Stimulated activated CD8-positive, alpha-beta memory T cell treated with anti-CD3 and anti-CD28 coated beads, Interleukin-2, amount 100 ng/mL, for 1 hour (primary cell): ENCODE results near the gene RFX1.
"Not testable (repeated sequence)": the region's sequence is repeated elsewhere in the genome, so short reads cannot be mapped to it uniquely, and the experiment has no call there.

Experiments
- DNase-seq, 2 donors: peaks; one replicate each; pipeline ENCODE4 v3.0.0-alpha.2; 2020; ENCODE audit warnings: low read depth in 2 of 2

RFX1 gene

DNA sequence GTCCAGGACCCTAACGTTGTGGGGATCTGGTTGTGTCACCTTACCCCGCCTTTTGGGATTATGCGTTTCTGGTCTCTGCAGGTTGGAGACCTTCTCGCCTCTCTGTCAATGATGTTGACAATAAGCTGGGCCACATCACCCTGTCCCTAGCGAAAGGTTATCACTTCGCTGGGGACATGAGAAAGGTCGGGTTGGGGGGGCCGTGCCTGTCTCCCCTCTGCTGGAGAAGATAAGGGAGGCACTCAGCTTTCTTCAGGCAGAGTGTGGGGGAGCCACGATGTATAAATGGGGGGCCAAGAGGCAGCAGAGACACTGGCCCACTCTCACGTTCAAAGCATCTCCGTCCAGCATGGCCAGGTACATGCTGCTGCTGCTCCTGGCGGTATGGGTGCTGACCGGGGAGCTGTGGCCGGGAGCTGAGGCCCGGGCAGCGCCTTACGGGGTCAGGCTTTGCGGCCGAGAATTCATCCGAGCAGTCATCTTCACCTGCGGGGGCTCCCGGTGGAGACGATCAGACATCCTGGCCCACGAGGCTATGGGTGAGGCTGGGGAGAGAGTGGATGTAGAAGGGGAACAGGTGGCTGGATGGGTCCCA, 21.8 kb upstream of the RFX1 start, which contains the start of gene RLN3:
TSS of gene RLN3 (plus strand) at position 293 of the 595 bp plus-strand sequence. CDS start at position 350, 57 bp downstream.
- no peak for DNase-seq

DNA sequence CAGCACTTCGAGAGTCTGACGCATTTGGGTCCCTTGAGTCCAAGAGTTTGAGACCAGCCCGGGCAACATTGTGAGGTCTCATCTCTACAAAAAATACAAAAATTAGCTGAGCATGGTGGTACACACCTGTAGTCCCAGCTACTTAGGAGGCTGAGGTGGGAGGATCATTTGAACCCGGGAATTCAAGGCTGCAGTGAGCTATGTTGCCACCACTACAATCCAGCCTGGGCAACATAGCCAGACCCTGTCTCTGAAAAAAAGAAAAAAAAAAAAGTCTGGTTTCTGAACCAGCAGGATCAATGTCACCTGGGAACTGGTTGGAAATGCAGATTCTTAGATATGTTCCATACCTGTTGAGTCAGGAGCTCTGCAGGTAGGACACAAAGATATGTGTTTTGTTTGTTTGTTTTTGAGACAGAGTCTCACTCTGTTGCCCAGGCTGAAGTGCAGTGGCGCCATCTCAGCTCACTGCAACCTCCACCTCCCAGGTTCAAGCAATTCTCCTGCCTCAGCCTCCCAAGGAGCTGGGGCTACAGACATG, 20.6 kb upstream of the RFX1 start:
- DNase-seq, result not testable (repeated sequence)

DNA sequence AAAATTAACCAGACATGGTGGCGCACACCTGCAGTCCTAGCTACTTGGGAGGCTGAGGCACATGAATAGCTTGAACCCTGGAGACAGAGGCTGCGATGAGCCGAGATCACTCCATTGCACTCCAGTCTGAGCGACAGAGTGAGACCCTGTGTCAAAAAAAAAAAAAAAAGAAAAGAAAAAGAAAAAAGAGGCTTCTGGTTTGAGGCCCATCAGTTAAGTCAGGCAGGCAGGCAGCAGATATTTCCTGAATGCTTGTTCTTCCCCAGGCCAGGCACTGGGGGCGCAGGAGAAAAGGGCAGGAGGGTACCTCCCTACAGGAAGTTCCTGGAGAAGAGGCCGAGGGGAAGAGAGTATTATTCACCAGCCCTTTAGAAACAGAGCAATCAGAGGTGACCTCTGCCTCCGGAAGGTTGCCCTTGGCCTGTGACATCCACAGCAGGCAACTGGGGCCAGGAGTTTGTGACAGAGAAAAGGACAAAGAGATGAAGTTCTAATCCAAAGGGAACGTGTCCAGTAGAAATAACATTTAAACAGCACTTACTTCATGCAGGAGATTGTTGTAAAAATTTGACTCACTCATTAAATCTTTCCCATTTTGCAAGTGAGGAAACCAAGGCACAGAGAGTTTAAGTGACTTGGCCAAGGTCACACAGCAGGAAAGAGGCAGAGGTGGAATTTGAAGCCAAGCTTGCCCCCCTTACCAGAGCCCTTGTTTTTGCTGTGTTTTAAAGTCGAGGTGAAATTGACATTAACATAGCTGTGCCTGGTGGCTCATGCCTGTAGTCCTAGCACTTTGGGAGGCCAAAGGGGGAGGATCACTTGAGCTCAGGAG, 17.5 kb upstream of the RFX1 start:
- DNase-seq, result no peak

DNA sequence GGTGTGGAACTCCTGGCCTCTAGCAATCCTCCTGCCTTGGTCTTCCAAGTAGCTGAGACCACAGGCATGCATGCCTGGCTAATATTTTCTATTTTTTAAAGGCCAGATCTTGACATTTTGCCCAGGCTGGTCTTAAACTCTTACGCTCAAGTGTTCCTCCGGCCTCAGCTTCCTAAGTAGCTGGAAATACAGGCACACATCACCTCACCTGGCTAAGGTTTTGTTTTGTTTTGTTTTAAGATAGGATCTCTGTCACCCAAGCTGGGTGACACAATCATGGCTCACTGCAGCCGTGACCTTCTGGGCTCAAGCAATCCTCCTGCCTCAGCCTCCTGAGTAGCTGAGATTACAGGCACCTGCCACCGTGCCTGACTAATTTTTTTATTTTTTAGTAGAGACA, 16.3 kb upstream of the RFX1 start:
- DNase-seq, result no peak

DNA sequence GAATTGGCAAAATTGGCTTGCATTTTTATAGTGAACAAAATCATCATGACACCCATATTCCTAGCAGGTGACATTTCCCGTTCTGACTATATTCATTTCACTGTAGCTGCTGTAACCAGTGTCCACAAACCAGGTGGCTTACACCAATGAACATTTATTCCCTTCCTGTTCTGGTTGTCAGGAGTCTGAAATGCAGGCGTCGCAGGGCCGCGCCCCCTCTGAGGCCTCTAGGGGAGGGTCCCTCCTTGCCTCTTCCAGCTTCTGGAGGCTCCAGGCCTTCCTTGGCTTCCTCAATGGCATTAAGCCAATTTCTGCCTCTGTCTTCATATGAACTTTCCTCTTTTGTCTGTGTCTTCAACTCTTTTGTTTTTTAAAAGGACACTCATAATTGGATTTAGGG, 15.4 kb upstream of the RFX1 start:
- no peak for DNase-seq

DNA sequence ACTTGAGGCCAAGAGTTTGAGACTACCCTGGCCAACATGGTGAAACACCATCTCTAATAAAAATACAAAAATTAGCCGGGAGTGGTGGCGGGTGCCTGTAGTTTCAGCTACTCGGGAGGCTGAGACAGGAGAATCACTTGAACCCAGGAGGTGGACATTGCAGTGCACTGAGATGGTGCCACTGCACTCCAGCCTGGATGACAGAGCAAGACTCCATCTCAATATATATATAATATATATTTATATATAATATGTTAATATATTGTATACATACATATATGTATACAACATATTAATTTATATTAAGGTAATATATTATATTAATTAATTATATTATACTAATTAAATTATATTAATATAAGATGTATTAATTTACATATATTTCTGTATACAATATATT, 13.6 kb upstream of the RFX1 start:
- not testable (repeated sequence) for DNase-seq

DNA sequence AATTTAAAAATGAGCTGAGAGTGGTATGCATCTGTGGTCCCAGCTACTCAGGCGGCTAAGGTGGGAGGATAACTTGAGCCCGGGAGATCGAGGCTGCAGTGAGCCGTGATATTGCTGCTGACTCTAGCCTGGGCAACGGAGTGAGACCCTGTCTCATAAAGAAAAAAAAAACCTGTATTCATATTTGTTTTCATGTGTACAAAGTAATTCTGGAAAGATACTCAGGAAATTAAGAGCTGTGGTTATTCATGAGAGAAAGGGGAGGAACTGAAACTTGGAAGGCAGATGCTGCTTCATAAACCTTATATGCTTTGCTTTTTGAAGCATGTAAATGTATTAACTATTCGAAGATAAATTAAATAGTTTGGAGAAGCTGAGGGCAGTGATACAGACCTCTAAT, 13.0 kb upstream of the RFX1 start:
- DNase-seq, result no peak

DNA sequence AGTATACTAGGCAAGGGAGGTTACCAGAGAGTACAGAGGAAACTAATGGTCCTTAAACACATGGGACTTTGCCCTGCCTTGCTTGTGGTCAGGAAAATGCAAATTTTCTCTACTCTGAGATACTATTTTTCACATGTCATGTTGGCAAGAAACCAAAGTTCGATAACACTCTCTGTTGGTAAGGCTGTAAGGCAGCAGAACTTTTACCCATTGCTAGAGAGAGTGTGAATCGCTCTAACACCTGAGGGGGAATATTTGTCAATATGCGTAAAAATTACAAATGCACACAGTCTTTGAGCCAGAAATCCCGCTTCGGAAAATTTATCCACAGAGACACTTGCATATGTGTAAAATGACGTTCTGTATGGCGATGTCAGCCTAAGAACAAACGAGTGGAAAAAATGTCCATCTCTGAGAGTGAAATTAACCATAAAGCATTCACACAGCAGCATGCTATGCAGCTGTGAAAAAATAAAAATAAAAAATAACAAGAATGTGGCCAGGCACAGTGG, 9.5 kb upstream of the RFX1 start:
- no peak for DNase-seq

DNA sequence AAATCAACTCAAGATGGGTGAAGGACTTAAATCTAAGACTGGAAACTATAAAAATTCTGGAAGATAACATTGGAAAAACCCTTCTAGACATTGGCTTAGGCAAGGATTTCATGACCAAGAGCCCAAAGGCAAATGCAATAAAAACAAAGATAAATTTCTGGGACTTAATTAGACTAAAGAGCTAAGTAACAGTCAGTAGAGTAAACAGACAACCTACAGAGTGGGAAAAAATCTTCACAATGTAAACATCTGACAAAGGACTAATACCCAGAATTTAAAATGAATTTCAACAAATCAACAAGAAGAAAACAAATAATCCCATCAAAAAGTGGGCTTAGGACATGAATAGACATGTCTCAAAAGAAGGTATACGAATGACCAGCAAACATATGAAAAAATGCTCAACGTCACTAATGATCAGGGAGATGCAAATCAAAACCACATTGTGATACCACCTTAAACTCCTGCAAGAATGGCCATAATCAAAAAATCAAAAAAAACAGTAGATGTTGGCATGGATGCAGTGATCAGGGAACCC, 6.3 kb upstream of the RFX1 start:
- no peak for DNase-seq

DNA sequence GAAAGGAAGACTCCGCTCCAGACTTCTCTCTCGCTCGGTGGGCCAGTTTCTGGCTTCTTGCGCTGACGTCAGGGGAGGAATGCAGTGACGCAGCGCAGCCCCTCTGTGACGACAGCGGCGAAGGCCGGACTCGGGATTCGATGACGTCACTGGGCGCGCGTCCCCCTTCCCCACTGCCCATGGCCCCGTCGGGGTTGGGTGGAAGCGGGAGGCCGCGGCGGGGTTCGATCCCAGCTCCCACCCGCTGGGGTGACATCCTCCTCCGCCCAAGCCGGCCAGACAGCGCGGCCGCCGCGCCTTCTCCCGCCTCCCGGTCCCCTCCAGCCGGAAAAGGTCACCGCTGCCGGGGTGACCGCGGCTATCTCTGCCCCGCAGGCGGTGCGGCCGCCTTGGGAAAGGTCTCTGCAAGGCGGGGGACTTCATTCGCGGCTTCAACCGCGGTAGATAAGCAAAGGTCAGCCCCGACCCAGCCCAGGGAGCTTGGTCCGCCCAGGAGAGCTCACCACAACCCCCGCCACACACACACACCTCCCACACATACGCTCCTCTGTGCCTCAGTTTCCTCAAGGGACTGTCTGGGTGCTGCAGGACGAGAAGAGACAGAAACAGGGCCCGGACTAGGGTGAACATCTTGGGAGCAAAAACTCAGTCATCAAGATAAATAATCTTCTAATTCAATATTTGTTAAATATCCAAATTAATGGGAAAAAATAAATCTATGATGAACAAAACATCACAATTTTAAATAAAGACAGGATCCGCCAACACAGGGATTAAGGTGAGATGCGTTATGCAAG, 844 bp upstream of the RFX1 start:
- DNase-seq, result no peak

DNA sequence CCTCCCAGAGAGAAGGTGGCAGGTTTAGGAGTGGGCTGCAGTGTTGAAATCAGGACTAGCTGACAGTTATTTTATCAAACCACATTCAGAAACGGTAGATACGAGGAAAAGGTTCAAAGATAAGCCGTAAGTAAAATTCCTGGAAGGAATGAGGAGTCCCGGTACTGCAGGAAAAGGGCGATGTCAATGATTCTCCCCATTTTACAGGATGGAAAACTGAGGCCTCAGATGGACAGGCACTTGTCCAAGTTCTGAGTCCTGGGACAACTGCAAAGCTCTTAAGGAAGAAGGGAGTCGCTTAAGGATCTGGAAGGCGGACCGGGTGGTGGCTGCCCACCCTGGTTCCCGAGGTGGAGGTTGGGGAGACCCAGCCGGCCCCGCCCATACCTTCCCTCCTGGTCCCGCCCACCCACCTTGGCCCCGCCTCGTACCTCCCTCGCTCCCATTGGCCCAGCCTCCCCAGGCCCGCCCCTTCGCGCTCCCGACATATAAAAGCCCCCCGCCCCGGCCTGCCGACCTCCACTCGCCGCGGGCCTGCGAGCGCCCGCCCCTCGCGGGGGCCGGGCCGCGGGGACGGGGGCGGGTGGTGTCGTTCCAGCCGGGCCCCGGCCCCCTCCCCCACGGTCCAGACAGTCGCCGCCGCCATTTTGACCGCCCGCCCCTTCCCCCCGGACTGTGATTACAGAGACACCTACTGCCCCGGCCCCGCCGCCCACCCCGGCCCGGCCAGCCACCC, 603 bp downstream of the RFX1 start:
- DNase-seq, result peak; percentile 88 to 94

DNA sequence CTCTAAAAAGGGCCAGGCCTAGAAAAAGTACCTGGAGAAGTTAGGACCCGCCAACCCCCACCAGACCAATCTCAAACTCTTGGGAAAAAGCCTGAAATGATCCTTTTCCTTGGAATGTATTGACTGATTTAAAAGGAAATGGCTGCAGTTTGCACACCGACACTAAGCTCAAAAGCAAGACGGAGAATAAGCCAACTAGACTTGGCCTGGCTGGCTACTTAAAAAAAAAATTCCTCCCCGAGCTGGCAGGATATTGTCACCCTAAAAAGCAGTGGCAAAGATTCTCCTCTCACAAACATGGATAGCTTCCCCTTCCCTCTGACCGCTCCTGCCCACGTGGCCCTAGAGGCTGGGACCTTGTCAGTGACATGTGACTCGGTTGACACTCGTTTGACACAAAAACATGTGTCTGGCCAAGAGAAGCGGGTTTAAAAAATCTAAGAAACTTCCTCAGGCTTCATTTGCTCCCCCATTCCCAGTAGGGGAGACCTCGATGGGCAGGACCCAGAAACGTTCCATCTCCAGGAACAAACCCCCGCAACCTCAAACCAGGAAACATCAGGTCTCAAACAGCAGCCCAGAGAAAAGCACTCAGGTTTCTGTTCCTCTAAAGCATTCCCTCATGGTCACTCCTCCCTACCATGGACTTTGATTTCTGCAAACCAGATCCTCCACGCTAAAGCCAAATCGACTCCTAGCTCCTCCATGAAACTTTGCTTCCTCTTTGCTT, 1.3 kb downstream of the RFX1 start:
- no peak for DNase-seq

DNA sequence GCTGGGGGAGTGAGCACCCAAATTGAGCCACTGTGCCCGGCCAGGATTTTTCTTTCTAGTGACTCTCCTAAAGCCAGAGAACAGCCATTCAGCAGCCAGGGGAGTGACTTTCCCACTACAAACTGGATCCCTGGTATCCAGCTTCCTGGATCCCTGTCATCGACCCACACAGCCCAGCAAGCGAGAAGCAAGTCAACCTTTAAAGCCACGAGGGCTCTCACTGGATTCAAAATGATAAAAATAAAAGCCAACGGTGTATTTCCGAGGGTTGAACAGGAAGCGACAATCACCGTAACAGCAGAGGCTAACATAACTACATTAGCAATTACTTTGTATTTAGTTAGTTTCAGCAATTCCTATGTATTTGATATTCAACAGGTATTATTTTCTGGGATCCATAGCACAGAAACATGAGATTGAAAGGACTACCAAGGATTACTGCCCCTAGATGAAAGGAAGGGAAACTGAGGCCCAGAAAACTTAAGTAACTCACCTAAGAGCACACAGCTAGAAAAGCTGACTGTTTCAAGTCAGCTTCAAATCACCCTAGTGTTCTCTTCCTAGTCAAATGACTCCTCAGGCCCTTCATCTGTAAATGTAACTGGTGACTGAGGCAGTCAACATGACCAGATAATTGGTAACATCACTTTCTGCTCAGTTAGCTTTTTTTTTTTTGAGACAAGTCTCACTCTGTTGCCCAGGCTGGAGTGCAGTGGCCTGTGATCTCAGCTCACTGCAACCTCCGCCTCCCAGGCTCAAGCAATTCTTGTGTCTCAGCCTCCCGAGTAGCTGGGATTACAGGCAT, 2.7 kb downstream of the RFX1 start:
- no peak for DNase-seq

DNA sequence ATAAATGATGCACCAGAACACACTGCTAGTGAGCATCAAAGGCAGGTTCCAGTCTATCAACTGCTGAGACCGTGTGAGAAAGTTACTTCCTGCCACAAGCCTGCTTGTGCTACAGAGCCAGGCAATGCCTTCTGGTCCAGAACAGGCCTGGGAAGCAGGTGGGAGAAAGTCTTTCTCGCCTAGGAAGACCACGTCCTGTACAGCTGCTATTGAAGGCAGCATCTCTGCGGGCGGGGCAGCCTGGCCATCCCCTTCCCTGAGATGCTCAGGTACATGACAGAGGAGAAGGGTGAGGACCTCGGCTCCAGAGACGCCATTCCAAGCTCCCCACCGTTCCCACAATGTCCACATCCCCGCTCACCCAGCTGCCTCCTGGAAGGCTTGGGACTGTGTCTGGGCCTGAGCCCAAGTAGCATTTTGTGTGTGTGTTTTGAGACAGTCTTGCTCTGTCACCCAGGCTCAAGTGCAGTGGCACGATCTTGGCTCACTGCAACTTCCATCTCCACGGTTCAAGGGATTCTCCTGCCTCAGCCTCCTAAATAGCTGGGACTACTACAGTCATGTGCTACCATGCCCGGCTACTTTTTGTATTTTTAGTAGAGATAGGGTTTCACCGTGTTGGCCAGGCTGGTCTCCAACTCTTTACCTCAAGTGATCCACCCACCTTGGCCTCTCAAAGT, 3.4 kb downstream of the RFX1 start:
- no peak for DNase-seq

DNA sequence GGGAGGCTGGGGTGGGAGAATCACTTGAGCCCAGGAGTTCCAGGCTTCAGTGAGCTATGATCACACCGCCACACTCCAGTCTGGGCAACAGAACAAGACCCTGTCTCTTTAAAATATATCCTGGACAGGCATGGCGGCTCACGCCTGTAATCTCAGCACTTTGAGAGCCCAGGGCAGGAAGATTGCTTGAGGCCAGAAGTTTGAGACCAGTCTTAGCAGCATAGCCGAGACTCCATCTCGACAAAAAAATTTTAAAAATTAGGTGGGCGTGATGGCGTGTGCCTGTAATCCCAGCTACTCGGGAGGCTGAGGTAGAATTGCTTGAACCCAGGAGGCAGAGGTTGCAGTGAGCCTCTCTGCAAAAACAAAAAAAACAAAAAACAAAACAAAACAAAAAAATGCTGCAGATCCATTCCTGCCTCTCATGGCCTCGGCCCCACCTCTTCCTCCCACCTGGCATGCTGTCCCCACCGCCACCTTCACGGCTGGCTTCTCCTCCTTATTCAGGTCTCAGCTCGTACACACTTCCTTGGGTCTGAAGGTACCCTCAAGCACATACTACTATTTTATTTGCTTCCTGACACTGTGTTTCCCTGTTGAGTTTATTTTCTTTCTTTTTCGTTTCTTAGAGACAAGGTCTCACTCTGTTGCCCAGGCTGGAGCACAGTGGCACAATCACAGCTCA, 5.3 kb downstream of the RFX1 start:
- no peak for DNase-seq

DNA sequence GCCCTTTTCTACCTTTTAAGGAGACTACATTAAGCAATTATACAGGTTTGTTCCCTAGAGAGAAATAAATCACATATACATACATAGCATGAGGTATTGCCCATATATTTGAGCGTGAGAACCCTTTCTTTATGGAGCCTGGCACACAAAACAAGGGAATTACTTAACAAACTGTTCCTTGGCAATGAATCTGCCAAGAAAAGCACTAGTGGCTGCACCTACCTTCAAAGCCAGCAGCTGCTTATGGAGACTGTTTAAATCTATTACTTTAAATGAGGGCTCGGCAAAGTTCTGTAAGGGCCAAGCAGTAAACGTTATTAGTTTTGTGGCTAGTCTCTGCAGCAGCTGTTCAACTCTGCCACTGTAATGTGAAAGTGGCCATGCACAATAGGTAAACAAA, 7.0 kb downstream of the RFX1 start:
- DNase-seq, result no peak

DNA sequence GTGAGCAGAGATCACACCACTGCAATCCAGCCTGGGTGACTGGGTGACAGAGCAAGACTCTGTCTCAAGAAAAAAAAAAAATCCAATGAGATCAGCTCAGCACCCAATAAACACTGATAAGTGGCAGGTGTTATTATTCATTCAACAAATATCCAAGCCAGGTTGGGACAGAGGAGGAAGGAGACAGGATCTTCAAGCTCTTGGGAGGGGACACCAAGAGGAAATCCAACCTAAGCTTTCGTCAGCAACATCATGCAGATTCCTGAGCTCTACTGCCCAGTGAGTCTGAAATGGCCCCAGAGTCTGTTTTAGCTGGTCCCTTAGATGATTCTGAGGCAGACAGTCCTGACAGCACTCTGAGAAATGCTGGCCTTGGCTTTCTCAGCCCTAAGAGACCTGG, 7.7 kb downstream of the RFX1 start:
- no peak for DNase-seq

DNA sequence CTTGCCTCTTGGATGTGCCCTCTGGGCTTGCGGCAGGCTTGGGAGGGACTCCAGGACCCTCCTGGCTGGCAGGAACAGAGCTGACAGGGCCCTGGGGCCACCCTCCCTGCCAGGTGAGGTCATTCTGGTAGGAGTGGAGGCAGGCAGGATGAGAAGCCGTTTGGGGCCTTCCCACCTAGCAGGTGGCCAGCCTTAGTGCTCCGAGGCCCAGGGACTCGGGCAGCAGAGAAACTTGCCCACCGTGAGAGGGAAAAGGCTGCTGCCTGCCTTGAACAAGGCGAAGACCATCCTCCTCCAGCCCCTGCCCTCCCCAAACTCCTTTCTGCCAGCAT, 8.5 kb downstream of the RFX1 start:
- no peak for DNase-seq
